ENCODE measurements around the gene CCDC51.
"Not testable (repeated sequence)": the region's sequence is repeated elsewhere in the genome, so short reads cannot be mapped to it uniquely, and the experiment has no call there.

CCDC51 gene

DNA sequence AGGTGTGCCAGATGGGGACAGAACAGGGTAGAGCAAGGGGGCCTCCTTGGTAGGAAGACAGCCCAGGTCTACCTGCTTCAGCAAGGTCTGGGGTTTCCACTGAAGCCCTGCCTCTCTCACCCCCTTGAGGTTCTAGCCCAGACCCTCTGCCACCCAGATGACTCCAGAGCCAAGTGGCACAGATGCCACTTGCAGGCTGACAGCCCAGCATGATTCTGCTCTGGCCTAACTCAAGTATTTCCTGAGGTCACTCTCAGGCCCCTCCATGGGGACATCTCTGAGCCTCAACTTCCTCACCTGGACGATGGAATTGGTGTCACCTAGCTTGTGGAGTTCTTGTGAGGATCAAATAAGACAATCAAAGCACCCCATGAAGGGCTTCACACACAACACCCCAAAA, 33.9 kb downstream of the CCDC51 start:
- no peak for DNase-seq (ENCODE audit: low spot score)

DNA sequence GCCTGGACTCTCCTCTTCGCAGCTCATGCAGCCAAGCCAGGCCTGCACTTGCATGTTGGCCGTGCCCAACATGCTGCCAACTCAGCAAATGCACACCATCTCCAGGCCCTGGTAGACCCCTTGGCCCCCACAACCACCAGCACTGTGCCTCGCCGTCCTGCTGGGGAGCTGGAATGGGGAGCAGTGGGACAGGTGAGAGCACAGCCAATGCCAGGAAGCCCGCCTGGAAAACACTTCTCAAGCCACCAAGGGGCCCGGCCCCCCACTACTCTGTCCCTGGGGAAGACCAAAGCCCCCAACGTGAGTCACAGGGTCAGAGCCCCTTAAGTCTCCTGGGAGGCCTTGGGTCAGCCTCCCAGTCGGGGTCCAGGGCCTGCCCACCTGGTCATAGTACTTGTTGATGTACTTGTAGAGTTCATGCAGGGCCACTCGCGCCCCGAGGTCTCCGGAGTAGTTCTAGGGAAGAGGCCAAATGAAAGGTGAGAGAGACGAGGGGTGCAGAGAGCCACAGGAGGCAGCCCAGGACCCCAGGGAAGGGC, 34.5 kb downstream of the CCDC51 start:
- DNase-seq (ENCODE audit: low spot score), result no peak

DNA sequence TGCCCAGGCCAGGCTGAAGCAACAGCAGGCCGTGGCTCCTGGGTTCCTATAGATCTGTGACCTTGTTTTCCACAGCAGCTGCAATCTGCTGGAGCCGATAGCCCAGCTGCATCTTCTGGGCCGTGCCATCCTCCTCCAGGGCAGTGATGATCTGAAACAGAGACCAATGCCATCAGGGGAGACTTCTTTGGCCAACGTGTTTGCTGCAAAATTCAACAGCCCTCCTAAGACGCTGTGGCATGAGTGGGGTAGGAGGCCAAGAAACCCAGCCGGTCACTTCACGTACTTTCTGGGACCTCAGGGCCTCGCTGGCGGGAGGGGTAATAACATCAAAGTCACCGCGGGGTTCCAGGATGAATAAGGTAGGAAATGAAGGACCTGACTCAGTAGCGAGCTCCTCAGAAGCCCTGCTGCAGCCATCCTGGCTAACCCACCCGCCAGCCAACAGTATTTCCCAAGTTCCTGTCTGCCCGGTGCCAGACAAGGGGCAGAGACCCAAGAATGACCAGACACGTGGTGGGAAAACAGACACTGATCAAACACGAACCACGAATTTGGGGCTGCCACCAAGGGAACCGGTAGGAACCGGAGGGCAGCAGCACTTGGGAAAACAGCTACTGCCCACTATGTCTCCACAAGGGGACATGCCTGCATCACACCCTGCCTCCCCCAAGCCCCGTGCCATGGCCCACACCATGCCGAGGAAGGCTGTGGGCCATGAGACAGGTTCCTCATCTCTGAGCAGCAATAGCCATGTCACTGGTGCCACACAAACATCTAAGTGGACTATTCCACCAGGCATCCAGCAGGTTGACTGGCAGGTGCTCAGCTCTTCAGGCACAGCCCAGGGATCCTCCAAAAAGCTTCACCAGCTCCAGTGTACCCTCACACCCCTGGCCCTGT, 35.2 kb downstream of the CCDC51 start:
- DNase-seq (ENCODE audit: low spot score), result no peak

DNA sequence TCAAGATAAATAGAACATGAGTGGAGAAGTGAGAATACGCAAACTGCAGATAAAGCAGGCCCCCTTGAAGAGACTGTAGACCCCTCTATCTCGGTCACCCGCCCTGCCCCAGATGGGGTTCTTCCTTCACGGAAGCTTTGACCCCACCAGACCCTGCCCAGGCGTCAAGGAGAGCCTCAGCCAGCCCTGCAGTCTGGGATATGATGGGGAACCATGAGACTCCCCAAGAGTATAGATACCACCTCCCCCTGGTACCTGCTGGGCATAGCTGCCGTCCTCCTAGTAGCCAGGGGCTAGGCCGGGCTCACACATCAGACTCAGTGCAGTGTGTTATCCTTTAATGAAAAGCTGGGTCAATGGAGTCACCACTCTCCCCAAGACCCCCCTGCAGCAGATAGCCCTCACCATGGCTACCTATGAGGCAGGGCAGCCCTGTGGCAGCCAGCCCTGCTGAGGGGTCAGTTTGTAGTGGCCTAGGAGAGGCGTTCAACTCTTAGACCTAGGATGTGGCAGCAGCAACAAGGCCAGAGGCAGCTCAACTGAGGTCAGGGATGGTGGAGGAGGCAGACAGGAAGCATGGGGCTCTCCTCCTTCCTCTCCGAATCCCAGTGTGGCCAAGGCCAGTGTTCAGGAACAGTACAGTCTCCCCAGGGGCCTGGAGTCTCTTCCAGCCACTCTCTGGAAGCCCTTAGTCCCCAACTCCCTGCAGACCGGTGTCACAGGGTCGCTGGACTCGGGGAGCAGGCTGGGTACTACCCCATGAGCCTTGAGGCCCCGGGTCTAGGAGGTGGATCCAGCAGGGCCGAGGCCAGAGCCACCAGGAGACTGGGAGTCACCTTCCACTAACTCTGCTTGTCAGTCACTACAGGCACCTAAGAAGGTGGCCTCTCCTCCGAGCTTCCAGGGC, 36.1 kb downstream of the CCDC51 start:
- no peak for DNase-seq (ENCODE audit: low spot score)

DNA sequence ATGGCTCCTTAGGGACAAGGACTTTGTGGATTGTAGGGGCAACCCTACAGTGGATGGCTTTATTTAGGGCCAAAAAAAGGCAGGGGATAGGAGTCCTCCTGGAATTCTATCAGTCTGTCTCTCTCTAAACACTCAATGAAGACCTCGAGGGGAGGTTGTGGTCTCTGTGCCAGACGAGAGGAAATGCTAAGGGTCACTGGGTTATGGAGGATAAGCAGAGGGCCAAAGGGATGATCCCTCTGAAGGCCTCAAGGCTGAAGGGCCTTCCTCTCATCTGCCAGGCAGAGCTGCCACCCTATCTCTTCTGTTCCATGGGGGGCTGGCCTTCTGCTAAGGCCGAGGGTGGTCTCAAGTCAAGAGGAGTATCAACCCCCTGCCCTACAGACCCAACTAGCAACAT, 37.0 kb downstream of the CCDC51 start:
- no peak for DNase-seq (ENCODE audit: low spot score)

DNA sequence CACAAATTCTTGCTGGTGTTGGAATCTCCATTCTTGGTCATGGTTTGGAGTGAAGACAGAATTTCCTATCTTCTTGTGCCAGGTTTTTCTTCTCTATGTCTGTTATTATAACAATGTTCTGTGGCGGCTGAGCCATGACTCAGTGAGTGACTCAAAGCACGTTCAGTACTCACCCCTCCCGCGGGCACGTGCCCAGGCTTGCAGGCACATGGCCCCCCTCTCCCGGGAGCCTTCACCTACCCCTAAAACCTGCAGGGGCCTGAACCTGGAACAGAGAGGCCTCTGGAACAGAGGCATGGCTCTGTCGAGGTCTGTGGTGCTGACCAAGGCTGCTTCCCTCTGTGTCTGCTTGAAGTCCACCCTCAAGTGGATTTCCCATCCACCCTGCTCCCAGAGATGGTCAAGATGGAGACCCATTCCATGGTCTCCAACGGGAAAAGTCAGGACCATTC, 37.6 kb downstream of the CCDC51 start:
- peak; percentile 79 for DNase-seq (ENCODE audit: low spot score)

DNA sequence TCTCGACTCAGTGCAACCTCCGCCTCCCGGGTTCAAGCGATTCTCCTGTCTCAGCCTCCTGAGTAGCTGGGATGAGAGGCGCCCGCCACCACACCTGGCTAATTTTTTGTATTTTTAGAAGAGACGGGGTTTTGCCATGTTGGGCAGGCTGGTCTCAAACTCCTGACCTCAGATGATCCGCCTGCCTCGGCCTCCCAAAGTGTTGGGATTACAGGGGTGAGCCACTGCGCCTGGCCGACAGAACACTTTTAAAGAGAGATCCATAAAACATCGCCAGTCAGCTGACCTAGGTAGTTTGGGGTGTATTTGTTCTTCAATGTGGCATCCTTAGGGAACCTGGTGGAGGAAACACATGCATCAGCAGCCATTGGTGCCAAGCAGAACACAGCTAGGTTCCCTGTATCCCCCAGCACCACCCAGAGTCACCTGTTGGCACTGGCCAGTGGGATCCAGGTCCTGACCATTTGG, 38.5 kb downstream of the CCDC51 start:
- not testable (repeated sequence) for DNase-seq (ENCODE audit: low spot score)

DNA sequence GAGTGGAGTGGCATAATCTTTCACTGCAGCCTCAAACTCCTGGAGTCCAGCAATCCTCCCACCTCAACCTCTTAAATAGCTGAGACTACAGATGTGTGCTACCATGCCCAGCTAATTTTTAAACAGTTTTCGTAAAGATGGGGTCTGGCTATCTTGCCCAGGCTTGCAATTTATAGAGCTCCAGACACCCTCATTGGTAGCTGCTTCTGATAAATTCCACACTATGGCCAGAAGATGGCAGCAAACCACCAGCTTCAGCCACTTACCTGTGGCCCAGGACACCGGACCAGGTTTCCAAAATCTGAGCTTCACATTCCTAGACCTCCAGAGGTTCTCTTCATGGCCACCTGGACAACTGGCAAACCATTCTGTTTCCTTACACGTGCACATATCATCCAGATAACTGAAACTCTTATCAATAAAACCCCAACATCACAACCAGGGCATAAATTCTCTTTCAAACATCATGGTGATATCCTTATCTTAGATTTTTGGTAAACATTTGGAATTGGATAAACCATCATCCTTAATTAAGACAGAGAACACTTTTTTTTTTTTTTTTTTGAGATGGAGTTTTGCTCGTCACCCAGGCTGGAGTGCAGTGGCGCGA, 39.0 kb downstream of the CCDC51 start:
- DNase-seq (ENCODE audit: low spot score), result peak; percentile 49

DNA sequence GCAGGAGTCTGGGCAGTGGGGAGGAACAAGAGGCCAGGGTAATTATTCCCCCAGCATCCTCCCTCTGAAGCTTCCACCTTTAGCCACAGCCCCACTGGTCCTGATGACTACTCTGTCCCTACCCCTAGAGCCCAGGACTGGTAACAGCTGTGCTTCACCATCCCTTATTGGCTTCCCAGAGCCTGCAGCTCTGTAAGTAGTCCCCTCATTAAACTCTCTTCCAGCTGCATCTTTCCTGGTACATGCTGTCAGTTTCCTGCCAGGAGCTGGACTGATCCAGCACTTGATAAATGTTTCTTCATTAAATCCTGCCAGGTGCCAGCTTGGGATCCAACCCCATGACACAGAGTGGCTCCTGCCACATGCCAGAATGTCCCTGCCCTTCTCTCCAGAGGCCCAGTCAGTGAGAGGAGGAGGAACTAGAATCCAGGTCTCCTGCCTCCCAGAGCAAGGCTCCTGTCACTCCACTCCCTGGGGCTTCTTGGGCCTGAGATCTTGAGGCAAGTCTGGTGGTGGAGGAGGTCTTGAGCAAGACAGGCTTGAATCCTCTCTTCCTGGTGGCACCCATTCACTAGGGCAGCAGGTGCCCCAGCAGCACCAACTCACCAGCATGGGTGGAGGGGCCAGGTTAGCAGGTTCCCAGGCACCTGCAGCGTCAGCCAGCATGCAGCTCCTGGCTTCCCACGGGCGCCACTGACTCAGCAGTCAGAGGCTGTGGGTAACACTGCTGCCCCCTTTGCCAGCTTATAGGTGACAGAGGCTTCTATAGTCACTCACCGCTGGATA, 40.3 kb downstream of the CCDC51 start:
- no peak for DNase-seq (ENCODE audit: low spot score)

DNA sequence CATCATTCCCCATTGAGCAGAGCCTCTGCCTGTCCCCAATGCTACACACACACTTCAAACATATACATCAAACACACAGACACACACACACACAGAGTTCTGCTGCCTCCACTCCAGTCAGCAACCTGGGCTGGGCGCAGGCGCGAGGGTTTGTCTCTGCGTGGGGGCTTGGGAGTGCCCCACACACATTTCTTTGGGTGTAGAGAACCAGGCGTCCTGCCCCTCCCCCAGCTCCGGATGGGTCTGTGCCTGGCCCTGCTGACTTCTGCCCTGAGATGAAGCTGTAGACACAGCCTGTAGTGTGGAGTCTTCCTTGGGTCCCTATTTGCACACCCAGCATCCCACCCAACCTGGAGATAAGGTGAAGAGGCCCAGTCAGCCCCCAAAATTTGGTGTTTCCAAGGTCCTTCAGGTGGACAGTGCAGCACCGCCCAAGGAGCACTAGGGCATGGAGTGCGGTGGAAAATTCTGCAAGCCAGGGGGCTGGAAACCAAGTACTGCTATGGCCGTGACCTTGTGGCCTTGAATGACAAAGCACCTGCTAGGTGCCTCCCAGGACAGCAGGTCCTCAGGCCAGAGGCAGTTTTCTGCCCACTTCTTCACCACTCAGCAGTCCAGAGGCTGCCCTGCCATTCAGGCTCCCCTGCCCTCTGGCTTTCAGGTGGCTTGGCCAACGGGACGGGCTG, 41.1 kb downstream of the CCDC51 start:
- no peak for DNase-seq (ENCODE audit: low spot score)

DNA sequence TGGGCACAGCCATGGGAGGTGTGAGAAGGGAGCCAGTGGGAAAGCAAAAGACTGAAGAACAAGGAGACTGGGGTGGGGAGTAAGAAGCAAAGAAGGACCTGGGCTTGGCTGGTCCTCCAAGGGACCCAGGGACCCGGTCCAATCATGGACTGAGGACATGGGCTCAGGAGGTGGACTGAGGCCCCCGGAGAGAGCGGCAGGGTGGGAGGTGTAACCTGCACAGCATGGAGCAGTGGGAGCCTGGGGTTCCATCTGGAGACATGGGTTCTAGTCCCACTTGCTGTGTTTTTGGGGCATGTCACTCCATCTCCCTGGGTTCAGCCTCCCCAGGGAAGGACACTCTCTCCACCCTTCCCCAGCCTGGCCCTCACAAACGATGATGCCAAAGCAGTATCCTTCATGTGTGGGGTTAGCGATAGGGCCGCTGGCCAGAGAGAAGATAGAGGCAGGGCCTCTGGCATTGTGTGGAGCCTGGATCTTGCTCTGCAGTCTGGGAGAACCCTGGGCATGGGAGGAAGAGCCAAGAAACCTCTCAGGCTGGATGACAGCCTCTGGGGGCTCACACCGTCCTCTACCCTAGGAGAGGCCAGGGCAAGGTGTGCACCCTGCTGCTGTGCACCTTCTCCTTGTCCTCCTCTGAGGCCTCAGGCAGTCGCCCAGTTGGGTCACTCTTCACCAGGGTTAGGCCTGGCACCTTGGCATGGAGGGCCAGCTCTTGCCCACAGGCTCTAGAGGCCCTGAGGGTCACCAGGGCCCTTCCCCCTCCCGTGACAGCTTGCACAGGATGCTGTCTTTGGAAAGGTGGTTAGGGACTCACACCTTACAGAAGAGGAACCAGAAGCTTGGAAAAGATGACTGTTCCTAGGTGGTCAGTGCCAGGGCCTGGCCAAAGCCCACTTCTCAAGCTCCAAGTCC, 41.9 kb downstream of the CCDC51 start:
- DNase-seq (ENCODE audit: low spot score), result no peak

DNA sequence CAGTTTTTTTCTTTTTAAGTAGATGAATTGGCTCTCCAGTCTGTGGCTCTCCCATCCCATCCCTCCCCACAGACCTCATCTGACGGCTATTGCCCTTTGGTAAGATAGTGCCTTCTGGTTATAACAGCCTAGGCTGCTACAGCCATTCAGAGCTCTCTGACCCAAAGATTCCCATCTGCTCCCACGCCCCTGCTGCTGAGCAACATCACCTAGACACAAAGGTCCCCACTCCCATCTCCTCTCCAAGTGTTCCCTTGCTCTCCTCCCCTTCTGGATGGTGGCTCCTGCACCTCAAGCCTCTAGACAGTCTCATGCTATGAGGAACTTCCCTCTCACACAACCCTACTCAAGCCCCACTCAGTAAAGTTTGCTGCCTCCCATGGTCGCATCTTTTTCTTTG, 44.2 kb downstream of the CCDC51 start:
- DNase-seq (ENCODE audit: low spot score), result no peak

DNA sequence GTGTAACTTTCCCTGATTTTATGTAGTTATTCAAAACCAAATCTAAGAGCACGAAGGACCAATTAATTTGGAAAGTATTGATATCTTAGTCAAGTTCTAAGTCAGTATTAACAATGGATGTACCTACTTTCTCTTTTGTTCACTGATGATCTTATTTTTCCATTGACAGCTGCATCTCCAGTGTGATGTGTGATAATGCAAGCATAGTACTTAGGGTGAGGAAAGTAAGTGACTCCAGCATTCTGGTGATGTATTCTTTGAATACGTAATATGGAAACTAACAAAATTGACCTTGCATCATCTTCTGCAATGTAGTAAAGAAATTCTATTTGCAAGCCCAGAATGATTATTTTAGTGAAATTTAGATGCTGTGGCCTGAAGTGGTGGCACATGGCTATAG, 45.5 kb downstream of the CCDC51 start:
- DNase-seq (ENCODE audit: low spot score), result no peak

DNA sequence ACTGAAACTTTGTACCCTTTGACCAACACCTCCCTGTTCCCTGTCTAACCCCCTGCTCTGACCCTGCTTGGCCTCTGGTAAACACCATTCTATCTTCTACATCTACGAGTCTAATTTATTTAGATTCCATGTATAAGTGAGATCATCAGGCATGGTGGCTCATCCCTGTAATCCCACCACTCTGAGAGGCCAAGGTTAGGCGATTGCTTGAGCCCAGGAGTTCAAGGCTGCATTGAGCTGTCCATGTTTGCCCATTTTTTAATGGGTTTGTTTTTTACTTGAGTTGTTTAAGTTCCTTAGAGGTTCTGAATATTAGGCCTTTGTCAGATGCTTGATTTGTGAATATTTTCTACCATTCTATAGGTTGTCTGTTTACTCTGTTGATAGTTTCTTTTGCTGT, 51.0 kb downstream of the CCDC51 start:
- DNase-seq (ENCODE audit: low spot score), result no peak

DNA sequence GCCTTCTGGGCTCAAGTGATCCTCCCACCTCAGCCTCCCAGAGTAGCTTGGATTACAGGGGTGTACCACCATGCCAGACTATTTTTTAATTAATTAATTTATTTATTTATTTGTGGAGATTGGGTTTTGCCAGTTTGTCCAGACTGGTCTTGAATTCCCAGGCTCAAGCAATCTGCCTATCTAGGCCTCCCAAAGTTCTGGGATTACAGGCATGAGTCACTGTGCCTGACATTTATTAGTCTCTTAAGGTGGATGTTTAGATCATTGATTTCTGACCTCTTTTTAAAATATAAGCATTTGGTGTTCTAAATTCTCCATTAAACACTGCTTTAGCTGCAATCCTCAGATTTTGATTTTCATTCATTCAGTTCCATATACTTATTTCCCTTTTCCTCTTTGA, 52.3 kb downstream of the CCDC51 start:
- DNase-seq (ENCODE audit: low spot score), result no peak

Data from RKO (cell line).